ENCODE data around the gene TBC1D32. TPM values are rescaled to one million over a fixed set of nuclear protein-coding genes. Genes with fewer than 3 reads are reported as not detected.

TBC1D32 gene
- total RNA-seq, 1 experiment from 2014 or later, result 9.0 TPM

GRCh38 chr6:121310495-121310894, 23.8 kb downstream of the TBC1D32 start:
- Histone ChIP-seq H3K27me3 (ENCODE audit: insufficient read depth, low read length) (no peaks in the 10 kb centered on the region), H2BK5ac (ENCODE audit: insufficient read length, low read length) (no peak overlapping the region), H3K27ac (ENCODE audit: insufficient read length, low read depth, low read length) (no peak overlapping the region), H3K4ac (ENCODE audit: low read depth, low read length) (no peak overlapping the region), H4K8ac (replicated peaks; ENCODE audit: insufficient read length, low read depth, low read length) (no peak overlapping the region), H4K20me1 (ENCODE audit: control insufficient read depth, insufficient read depth, insufficient read length) (no peaks in the 10 kb centered on the region), H2BK120ac (ENCODE audit: low read depth, low read length, poor library complexity, severe bottlenecking) (no peak overlapping the region), H2BK12ac (ENCODE audit: insufficient read length, low read depth, low read length) (no peak overlapping the region), H3T11ph (ENCODE audit: low read length) (no peak overlapping the region), H2AFZ (ENCODE audit: low read length) (no peak overlapping the region), H3K79me2 (ENCODE audit: insufficient read depth, low read length) (no peaks in the 10 kb centered on the region), H4K91ac (ENCODE audit: insufficient read length, low read depth, low read length) (no peak overlapping the region), H3K23me2 (ENCODE audit: insufficient read length, low read depth, low read length, poor library complexity, severe bottlenecking) (no peaks in the 10 kb centered on the region), H3K56ac (ENCODE audit: insufficient read length, low read depth, low read length) (no peak overlapping the region), H2BK15ac (ENCODE audit: low read depth, low read length) (no peak overlapping the region), H4K5ac (ENCODE audit: insufficient read length, low read depth, low read length) (no peak overlapping the region), H3K4me2 (ENCODE audit: insufficient read depth, insufficient read length, low read length) (no peak overlapping the region), H3K23ac (ENCODE audit: insufficient read length, low read depth, low read length) (no peak overlapping the region), H3K79me1 (ENCODE audit: insufficient read depth, low read depth, low read length, poor library complexity, severe bottlenecking) (no peaks in the 10 kb centered on the region), H2BK20ac (ENCODE audit: low read depth, low read length, poor library complexity, severe bottlenecking) (no peak overlapping the region), H2AK5ac (ENCODE audit: insufficient read length, low read length) (no peak overlapping the region), H3K4me1 (ENCODE audit: insufficient read depth, low read length) (no peaks in the 10 kb centered on the region), H3K18ac (ENCODE audit: insufficient read length, low read depth, low read length) (no peak overlapping the region), H3K9me3 (ENCODE audit: control insufficient read depth, low read depth, low read length) (no peaks in the 10 kb centered on the region), H3K9ac (ENCODE audit: extremely low read depth, insufficient read length, low read length) (no peak overlapping the region), H3K14ac (ENCODE audit: insufficient read depth, low read length) (no peak overlapping the region)
- H3K4me3 Mint-ChIP-seq, result no peak overlapping the region
- peaks cover 3 to 7% (median 6%) of the 10 kb centered on the region in 3 experiments; a peak in 5 of 7 replicates for H3K36me3 Mint-ChIP-seq (ENCODE audit: insufficient read depth in 1 of 3, low read depth in 3 of 3)
- H3K27me3 Mint-ChIP-seq (ENCODE audit: low read depth), result no peaks in the 10 kb centered on the region
- H3K27ac Mint-ChIP-seq, result no peak overlapping the region
- no peak for DNase-seq
- peaks cover 3 to 4% of the 10 kb centered on the region in 2 experiments; a peak in 3 of 5 replicates for H3K9me3 Mint-ChIP-seq
- WGBS (ENCODE audit: extremely low coverage, insufficient read length, low lambda C conversion rate), result no CpG with 5 or more reads among the region's 1 CpG
- TF ChIP-seq CTCF (conservative IDR thresholded peaks at IDR 0.05), result no peak
- no peaks in the 10 kb centered on the region for H3K4me1 Mint-ChIP-seq
